ENCODE results near the gene IL17RA. TPM values are rescaled to one million over a fixed set of nuclear protein-coding genes. Genes with fewer than 3 reads are reported as not detected.

IL17RA gene
- total and polyA plus RNA-seq, 2 of the 4 experiments (the other 2 are of a cell fraction) = 5.2 to 15.3 TPM

GRCh38 chr22:17115236-17115635 is 30.4 kb downstream of the IL17RA start:
- H3K23ac ChIP-seq (ENCODE audit: low read depth, low read length) = no peak overlapping the region
- H2AK9ac ChIP-seq (replicated peaks; ENCODE audit: low read depth, low read length, poor library complexity) = no peak overlapping the region
- H3K18ac ChIP-seq (ENCODE audit: low read depth, low read length) = no peak overlapping the region
- dilution Hi-C loops (cut with HindIII; ENCODE audit: low sequenced_read_pairs, unreplicated experiment) = no loop called here
- no peak overlapping the region for H3K4me3 ChIP-seq (ENCODE audit: insufficient read depth, low read depth, low read length)
- no peak overlapping the region for H2BK120ac ChIP-seq (ENCODE audit: low read depth, low read length)
- no peaks in the 10 kb centered on the region for H3K4me1 ChIP-seq (ENCODE audit: control insufficient read depth, insufficient read depth, low read length)
- H3K4me2 ChIP-seq (ENCODE audit: low read depth, low read length) = no peak overlapping the region
- H3K36me3 ChIP-seq (ENCODE audit: control insufficient read depth, insufficient read depth, low read length) = no peaks in the 10 kb centered on the region
- no CpG with 5 or more reads among the region's 4 CpGs for WGBS, 2 experiments (ENCODE audit: extremely low coverage in 2 of 2, insufficient read length in 1 of 2)
- no peaks in the 10 kb centered on the region for H3K9me3 ChIP-seq (ENCODE audit: control insufficient read depth, insufficient read depth, low read length)
- no peak overlapping the region for H3K14ac ChIP-seq (replicated peaks; ENCODE audit: low read depth, low read length)
- H3K9ac ChIP-seq (ENCODE audit: low read depth, low read length) = no peak overlapping the region
- H2AK5ac ChIP-seq (ENCODE audit: low read depth, low read length) = no peak overlapping the region
- H3K4ac ChIP-seq (ENCODE audit: low read depth, low read length) = no peak overlapping the region
- no TSS peak for BruUV-seq (replicated peaks)
- ChIA-PET POLR2A (ENCODE audit: unreplicated experiment) (no interaction called here), CTCF (no interaction called here)
- TF ChIP-seq RFX5 (IDR thresholded peaks at IDR 0.05; ENCODE audit: low read depth, low read length) (no peak), RAD21 (IDR thresholded peaks at IDR 0.05; ENCODE audit: low read length) (no peak), NFE2L2 (IDR thresholded peaks at IDR 0.05; ENCODE audit: low read depth, low read length) (no peak), ELK1 (IDR thresholded peaks at IDR 0.05; ENCODE audit: borderline replicate concordance, low read depth, low read length) (no peak), CEBPB (IDR thresholded peaks at IDR 0.05; ENCODE audit: low read depth, low read length) (no peak), SMC3 (IDR thresholded peaks at IDR 0.05; ENCODE audit: low read depth, low read length) (no peak), POLR2A (IDR thresholded peaks at IDR 0.05; ENCODE audit: low read depth, low read length) (no peak), USF2 (IDR thresholded peaks at IDR 0.05; ENCODE audit: low read depth, low read length) (no peak), MAZ (IDR thresholded peaks at IDR 0.05; ENCODE audit: borderline replicate concordance, low read depth, low read length) (no peak), MXI1 (IDR thresholded peaks at IDR 0.05; ENCODE audit: borderline replicate concordance, low read depth, low read length) (no peak)
- no peak overlapping the region for H4K8ac ChIP-seq (ENCODE audit: low read depth in 2 of 2, low read length in 2 of 2)
- no peaks in the 10 kb centered on the region for H4K20me1 ChIP-seq (ENCODE audit: insufficient read depth, low read length)
- DNase-seq (no peak), ATAC-seq (ENCODE audit: low read depth) (no peak)
- no peak overlapping the region for H2AFZ ChIP-seq (replicated peaks; ENCODE audit: low read length, poor library complexity)
- no peak overlapping the region for H3K56ac ChIP-seq (ENCODE audit: extremely low read depth, insufficient read depth, low read length)
- H2BK20ac ChIP-seq (ENCODE audit: low read depth, low read length) = no peak overlapping the region
- H2BK15ac ChIP-seq (ENCODE audit: low read depth, low read length) = no peak overlapping the region
- H3K27ac ChIP-seq (ENCODE audit: insufficient read depth, low read length) = no peak overlapping the region
- peaks cover 18% of the 10 kb centered on the region; the same call in 1 of the 2 replicates for H3K27me3 ChIP-seq (ENCODE audit: control insufficient read depth, insufficient read depth, low read length)
- no peak overlapping the region for H4K5ac ChIP-seq (ENCODE audit: low read depth, low read length)
- no peak overlapping the region for H2BK5ac ChIP-seq (ENCODE audit: low read depth, low read length, poor library complexity, severe bottlenecking)
- intact Hi-C loops (cut with micrococcal nuclease) = no loop called here
- in situ Hi-C loops (cut with MboI; ENCODE audit: low sequenced_read_pairs) = no loop called here
- no peaks in the 10 kb centered on the region for H3K9me1 ChIP-seq (ENCODE audit: insufficient read depth, low read length)
- no peaks in the 10 kb centered on the region for H3K79me1 ChIP-seq (ENCODE audit: low read depth in 1 of 2, low read length in 2 of 2)
- no peak overlapping the region for H4K91ac ChIP-seq (ENCODE audit: insufficient read depth, low read depth, low read length)
